ENCODE results near the gene CEACAM8.
"Not testable (repeated sequence)": the region's sequence is repeated elsewhere in the genome, so short reads cannot be mapped to it uniquely, and the experiment has no call there.

CEACAM8 gene

DNA sequence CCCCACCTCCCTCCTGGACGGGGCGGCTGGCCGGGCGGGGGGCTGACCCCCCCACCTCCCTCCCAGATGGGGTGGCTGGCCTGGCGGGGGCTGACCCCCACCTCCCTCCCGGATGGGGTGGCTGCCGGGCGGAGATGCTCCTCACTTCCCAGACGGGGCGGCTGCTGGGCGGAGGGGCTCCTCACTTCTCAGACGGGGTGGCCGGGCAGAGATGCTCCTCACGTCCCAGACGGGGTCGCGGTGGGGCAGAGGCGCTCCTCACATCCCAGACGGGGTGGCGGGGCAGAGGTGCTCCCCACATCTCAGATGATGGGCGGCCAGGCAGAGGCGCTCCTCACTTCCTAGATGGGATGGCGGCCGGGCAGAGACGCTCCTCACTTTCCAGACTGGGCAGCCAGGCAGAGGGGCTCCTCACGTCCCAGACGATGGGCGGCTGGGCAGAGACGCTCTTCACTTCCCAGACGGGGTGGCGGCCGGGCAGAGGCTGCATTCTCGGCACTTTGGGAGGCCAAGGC lies 15.7 kb upstream of the CEACAM8 start:
- not testable (repeated sequence) for H3K27ac ChIP-seq (ENCODE audit: low read length)

DNA sequence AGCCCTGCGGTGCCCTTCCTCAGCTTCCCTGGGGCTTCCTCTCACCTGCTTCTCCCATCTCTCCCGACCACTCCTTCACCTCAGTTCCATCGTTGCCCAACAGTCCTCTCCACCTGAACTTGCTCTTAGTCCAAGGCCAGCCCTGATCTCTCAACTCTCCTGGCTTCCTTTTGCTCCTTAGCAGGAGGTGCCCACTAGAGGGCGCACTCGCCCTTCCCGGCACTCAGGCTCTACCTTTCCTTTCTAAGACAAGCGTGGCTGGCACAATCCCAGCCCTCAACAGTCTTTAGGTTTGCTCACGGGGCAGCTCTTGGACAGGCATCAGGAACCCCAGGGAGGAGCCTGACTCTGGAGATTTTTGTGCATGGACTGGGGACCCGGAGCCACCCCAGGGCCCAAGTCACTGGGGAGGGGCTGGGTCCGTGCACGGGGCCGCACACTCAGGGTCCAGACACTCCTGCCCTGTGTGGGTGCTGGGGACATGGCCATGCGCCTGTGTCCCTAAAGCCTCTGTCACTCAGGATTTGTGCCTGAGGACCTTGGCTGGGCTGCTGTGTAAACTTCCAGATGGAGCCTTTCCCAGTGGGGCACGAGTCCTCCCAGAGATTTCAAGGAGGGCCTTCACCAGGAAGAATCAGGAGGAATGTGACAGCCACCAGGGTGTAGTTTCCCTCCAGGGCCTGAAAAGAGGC lies 12.1 kb upstream of the CEACAM8 start:
- no peaks in the 10 kb centered on the region for H3K4me1 ChIP-seq (ENCODE audit: control insufficient read depth in 1 of 2, insufficient read depth in 2 of 2, low read length in 2 of 2)
- H3K36me3 ChIP-seq (ENCODE audit: control insufficient read depth in 1 of 2, insufficient read depth in 2 of 2, low read length in 2 of 2): no peaks in the 10 kb centered on the region
- H3K27ac ChIP-seq (ENCODE audit: low read length): no peak overlapping the region
- H3K9me3 ChIP-seq (ENCODE audit: control insufficient read depth in 1 of 2, low read length in 2 of 2): no peaks in the 10 kb centered on the region
- H3K4me3 ChIP-seq (ENCODE audit: low read depth in 1 of 2, low read length in 2 of 2): no peak overlapping the region
- peaks cover 4% of the 10 kb centered on the region for H3K27me3 ChIP-seq (ENCODE audit: low read depth, low read length)

More for the DNA sequence above, 15.7 kb upstream of the CEACAM8 start:
- not testable (repeated sequence) for H3K36me3 ChIP-seq (ENCODE audit: control insufficient read depth in 1 of 2, insufficient read depth in 2 of 2, low read length in 2 of 2); H3K27me3 ChIP-seq (ENCODE audit: low read depth, low read length); H3K4me3 ChIP-seq (ENCODE audit: low read depth in 1 of 2, low read length in 2 of 2); H3K4me1 ChIP-seq (ENCODE audit: control insufficient read depth in 1 of 2, insufficient read depth in 2 of 2, low read length in 2 of 2); H3K9me3 ChIP-seq (ENCODE audit: control insufficient read depth in 1 of 2, low read length in 2 of 2)

DNA sequence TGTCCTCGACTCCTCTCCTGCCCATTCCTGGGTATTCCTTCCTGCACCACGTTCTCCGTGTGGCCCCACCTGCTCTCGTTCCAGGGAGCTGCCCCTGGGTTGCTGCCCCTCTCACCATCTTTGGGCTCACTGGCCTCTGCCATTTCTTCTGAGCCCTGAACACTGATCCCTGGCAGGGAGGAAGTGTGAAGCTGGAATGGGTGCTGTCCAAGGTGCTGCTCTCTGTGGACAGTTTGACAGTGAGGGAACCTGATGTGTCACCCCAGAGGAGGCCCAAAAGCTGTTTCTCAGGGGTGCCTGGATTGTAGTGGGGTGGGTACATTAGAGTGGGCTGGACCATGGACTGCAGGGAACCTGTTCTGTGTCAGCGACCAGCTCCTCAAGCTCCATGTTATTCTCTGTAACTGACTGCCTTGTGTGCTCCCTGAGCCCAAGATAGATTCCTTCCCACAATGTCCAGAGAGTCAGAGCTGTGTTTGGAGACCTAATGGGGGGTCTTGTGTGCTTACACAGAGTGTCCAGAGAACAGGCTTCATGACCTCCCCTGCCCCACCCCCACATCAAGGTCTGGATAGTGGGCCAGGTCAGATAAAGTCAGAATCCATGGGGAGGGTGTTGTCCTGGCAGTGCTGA lies 7.2 kb upstream of the CEACAM8 start:
- Histone ChIP-seq H3K36me3 (ENCODE audit: control insufficient read depth in 1 of 2, insufficient read depth in 2 of 2, low read length in 2 of 2) (no peaks in the 10 kb centered on the region), H3K4me1 (ENCODE audit: control insufficient read depth in 1 of 2, insufficient read depth in 2 of 2, low read length in 2 of 2) (no peaks in the 10 kb centered on the region), H3K4me3 (ENCODE audit: low read depth in 1 of 2, low read length in 2 of 2) (no peak overlapping the region), H3K9me3 (ENCODE audit: control insufficient read depth in 1 of 2, low read length in 2 of 2) (no peaks in the 10 kb centered on the region), H3K27me3 (ENCODE audit: low read depth, low read length) (peaks cover 4% of the 10 kb centered on the region), H3K27ac (ENCODE audit: low read length) (no peak overlapping the region)

DNA sequence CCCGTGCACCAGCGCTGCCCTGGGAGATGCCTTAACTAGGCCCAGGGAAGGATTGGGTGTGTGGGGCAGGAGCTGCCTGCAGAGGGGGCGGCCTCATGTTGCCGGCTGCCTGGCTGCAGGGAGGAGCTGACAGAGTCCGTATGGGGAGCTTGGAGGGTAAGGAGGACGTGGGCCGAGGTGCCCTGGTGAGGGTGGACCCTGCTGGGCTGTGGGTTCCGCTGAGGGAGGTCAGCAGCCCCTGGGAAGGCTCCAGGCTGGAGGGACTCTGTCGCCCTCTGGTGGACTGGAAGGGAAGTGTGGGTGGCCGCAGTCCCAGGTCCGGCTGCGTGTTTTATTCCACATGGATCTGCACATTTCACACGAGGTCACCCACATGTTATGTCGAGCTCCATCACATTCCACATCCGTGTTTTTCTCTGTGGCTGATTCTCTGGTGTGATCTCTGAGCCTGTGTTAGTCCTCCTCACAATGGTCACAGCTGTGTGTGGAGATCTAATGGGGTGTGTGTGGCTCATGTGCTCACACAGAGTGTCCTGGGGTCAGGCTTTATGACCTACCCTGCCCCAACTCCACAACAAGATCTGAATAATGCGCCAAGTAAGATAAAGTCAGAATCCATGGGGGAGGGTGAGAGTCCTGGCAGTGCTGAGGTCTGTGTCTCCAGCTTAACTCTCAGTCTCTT lies 1.8 kb upstream of the CEACAM8 start:
- H3K36me3 ChIP-seq (ENCODE audit: control insufficient read depth in 1 of 2, insufficient read depth in 2 of 2, low read length in 2 of 2): no peaks in the 10 kb centered on the region
- no peaks in the 10 kb centered on the region for H3K9me3 ChIP-seq (ENCODE audit: control insufficient read depth in 1 of 2, low read length in 2 of 2)
- H3K27ac ChIP-seq (ENCODE audit: low read length): no peak overlapping the region

DNA sequence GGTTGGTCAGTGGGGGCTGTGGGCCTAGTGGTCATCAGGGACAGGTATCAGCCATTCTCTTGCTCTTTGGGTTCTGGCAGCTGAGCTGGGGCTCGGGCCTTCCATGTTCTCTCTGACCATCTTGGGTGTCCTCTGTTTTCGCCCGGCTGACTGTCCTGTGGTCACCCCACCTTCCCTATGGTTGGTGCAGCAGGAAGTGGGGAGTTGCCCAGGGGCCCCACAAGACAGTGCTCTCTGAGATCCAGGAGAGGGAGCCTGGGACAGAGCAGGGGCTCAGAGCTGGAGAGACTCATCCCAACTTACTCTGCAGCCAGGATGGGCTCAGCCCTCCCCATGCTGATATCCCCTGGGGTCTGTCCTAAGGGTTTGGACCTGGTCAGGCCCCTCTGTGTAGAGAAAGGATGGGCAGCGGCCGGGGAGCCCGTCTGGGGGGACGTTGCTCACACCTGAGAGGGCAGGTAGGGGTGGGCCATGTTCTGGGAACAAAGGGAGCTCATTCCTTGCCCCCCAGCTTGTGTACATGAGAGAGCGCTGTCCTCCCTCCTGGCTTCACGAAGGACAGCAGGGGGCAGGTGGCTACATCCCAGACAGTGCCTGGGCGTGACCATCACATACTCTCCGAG lies 937 bp upstream of the CEACAM8 start:
- Histone ChIP-seq H3K27ac (ENCODE audit: low read length) (no peak overlapping the region), H3K9me3 (ENCODE audit: control insufficient read depth in 1 of 2, low read length in 2 of 2) (no peaks in the 10 kb centered on the region), H3K36me3 (ENCODE audit: control insufficient read depth in 1 of 2, insufficient read depth in 2 of 2, low read length in 2 of 2) (no peaks in the 10 kb centered on the region), H3K4me1 (ENCODE audit: control insufficient read depth in 1 of 2, insufficient read depth in 2 of 2, low read length in 2 of 2) (peaks cover 0 to 6% of the 10 kb centered on the region in 2 donors), H3K27me3 (ENCODE audit: low read depth, low read length) (peaks cover 4% of the 10 kb centered on the region), H3K4me3 (ENCODE audit: low read depth in 1 of 2, low read length in 2 of 2) (no peak overlapping the region)

More for the DNA sequence above, 1.8 kb upstream of the CEACAM8 start:
- H3K4me1 ChIP-seq (ENCODE audit: control insufficient read depth in 1 of 2, insufficient read depth in 2 of 2, low read length in 2 of 2): peaks cover 0 to 6% of the 10 kb centered on the region in 2 donors
- H3K27me3 ChIP-seq (ENCODE audit: low read depth, low read length): peaks cover 4% of the 10 kb centered on the region
- H3K4me3 ChIP-seq (ENCODE audit: low read depth in 1 of 2, low read length in 2 of 2): no peak overlapping the region

DNA sequence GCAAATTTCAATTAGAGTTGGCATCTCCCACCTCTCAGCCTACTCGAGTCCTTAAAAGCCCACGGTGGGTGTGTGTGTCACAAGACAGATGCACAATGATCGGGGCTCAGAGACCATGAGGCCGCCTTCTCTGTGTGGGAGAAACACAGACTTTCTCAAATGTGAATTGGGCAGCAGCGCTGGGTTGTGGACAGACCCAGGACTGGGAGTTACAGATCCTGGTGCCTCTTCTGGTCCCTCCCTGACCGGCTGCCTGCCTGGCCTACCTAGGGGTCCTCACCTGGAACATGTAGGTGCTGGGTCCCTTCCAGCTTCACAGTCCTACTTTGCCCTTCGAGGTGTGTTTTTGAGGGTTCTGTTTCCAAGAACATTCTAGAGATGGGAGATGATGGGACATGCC lies 4.9 kb downstream of the CEACAM8 start:
- Histone ChIP-seq H3K27ac (ENCODE audit: low read length) (no peak overlapping the region), H3K27me3 (ENCODE audit: low read depth, low read length) (no peaks in the 10 kb centered on the region), H3K4me3 (ENCODE audit: low read depth in 1 of 2, low read length in 2 of 2) (no peak overlapping the region), H3K36me3 (ENCODE audit: control insufficient read depth in 1 of 2, insufficient read depth in 2 of 2, low read length in 2 of 2) (no peaks in the 10 kb centered on the region), H3K4me1 (ENCODE audit: control insufficient read depth in 1 of 2, insufficient read depth in 2 of 2, low read length in 2 of 2) (no peaks in the 10 kb centered on the region), H3K9me3 (ENCODE audit: control insufficient read depth in 1 of 2, low read length in 2 of 2) (no peaks in the 10 kb centered on the region)

DNA sequence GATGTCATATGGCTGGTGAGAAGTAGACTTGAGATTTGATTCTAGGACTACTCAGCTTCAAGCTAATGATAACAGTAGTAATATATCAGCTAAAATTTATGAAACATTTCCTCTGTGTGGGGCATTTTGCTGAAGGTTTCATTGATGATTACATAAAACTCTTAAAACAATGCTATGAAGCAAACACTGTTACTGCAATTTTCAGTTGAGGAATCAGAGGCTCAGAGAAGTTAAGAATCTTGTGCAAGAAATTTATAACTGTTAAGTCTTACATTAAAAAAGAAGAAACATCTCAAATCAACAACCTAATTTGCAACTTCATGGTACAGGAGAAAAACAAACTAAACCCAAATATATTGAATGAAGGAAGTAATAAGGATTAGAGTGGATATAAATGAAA lies 10.3 kb downstream of the CEACAM8 start:
- no peak overlapping the region for H3K27ac ChIP-seq (ENCODE audit: low read length)
- H3K4me1 ChIP-seq (ENCODE audit: control insufficient read depth in 1 of 2, insufficient read depth in 2 of 2, low read length in 2 of 2): no peaks in the 10 kb centered on the region

DNA sequence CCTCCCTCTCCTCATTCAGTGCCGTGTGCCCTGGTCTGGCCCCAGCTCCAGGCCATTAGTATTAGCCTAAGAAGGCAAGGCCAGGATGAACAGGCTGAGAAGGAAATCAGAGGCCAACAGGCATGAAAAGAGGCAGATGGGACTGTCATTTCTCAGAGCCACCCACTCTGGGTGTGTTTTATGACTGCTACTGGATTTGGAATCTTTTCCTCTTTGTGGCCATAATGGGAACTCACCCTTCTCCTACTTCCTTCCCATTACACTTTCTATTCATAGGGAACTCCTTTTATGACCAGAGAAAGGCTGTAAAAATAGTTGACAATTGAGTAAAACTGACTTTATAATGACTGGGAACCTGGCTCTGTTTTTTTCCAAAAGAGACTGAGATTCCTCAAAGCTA lies 17.7 kb downstream of the CEACAM8 start:
- no peaks in the 10 kb centered on the region for H3K9me3 ChIP-seq (ENCODE audit: control insufficient read depth in 1 of 2, low read length in 2 of 2)
- H3K27me3 ChIP-seq (ENCODE audit: low read depth, low read length): no peaks in the 10 kb centered on the region
- H3K27ac ChIP-seq (ENCODE audit: low read length): no peak overlapping the region
- no peak overlapping the region for H3K4me3 ChIP-seq (ENCODE audit: low read depth in 1 of 2, low read length in 2 of 2)
- H3K36me3 ChIP-seq (ENCODE audit: control insufficient read depth in 1 of 2, insufficient read depth in 2 of 2, low read length in 2 of 2): no peaks in the 10 kb centered on the region
- no peaks in the 10 kb centered on the region for H3K4me1 ChIP-seq (ENCODE audit: control insufficient read depth in 1 of 2, insufficient read depth in 2 of 2, low read length in 2 of 2)

More for the DNA sequence above, 10.3 kb downstream of the CEACAM8 start:
- H3K4me3 ChIP-seq (ENCODE audit: low read depth in 1 of 2, low read length in 2 of 2): no peak overlapping the region
- H3K36me3 ChIP-seq (ENCODE audit: control insufficient read depth in 1 of 2, insufficient read depth in 2 of 2, low read length in 2 of 2): no peaks in the 10 kb centered on the region
- no peaks in the 10 kb centered on the region for H3K27me3 ChIP-seq (ENCODE audit: low read depth, low read length)
- H3K9me3 ChIP-seq (ENCODE audit: control insufficient read depth in 1 of 2, low read length in 2 of 2): no peaks in the 10 kb centered on the region

DNA sequence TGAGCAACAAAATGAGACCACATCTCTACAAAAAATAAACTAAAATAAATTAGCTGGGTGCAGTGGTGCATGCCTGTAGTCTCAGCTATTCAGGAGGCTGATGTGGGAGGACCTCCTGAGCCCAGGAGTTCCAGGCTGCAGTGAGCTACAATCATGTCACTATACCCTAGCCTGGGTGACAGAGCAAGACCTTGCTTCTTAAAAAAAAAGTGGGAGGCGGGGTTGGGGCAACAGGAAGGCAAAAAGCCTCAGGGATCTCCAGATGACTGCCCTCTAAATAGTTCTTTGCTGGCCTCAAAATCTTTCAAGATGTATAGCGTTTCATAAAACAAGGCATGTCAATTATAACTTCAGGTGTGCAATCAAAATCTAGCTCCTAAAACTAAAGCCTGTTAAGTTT lies 18.5 kb downstream of the CEACAM8 start:
- H3K36me3 ChIP-seq (ENCODE audit: control insufficient read depth in 1 of 2, insufficient read depth in 2 of 2, low read length in 2 of 2): no peaks in the 10 kb centered on the region
- H3K27me3 ChIP-seq (ENCODE audit: low read depth, low read length): no peaks in the 10 kb centered on the region
- no peak overlapping the region for H3K27ac ChIP-seq (ENCODE audit: low read length)

DNA sequence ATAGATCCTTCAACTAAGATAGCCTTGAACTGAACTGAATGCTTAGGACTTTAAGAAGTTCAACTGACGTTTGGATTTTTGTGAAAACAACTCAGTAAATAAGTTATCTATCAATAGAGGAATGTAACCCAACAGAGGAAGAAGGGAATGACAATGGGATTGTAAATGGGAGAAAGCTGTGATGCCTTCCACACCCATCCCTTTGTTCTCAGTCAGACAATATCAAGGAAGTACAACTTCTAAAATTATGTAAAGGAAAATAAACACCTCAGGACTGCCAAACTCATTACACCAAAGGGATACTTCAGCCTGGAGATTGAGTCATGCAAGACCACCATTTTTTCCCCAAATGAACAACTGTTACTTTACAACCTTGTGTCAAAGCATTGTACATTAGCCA lies 21.1 kb downstream of the CEACAM8 start:
- H3K9me3 ChIP-seq (ENCODE audit: control insufficient read depth in 1 of 2, low read length in 2 of 2): no peaks in the 10 kb centered on the region
- no peaks in the 10 kb centered on the region for H3K36me3 ChIP-seq (ENCODE audit: control insufficient read depth in 1 of 2, insufficient read depth in 2 of 2, low read length in 2 of 2)
- no peaks in the 10 kb centered on the region for H3K27me3 ChIP-seq (ENCODE audit: low read depth, low read length)
- H3K27ac ChIP-seq (ENCODE audit: low read length): no peak overlapping the region
- no peak overlapping the region for H3K4me3 ChIP-seq (ENCODE audit: low read depth in 1 of 2, low read length in 2 of 2)
- H3K4me1 ChIP-seq (ENCODE audit: control insufficient read depth in 1 of 2, insufficient read depth in 2 of 2, low read length in 2 of 2): no peaks in the 10 kb centered on the region

More for the DNA sequence above, 18.5 kb downstream of the CEACAM8 start:
- Histone ChIP-seq H3K4me1 (ENCODE audit: control insufficient read depth in 1 of 2, insufficient read depth in 2 of 2, low read length in 2 of 2) (no peaks in the 10 kb centered on the region), H3K4me3 (ENCODE audit: low read depth in 1 of 2, low read length in 2 of 2) (no peak overlapping the region), H3K9me3 (ENCODE audit: control insufficient read depth in 1 of 2, low read length in 2 of 2) (no peaks in the 10 kb centered on the region)

DNA sequence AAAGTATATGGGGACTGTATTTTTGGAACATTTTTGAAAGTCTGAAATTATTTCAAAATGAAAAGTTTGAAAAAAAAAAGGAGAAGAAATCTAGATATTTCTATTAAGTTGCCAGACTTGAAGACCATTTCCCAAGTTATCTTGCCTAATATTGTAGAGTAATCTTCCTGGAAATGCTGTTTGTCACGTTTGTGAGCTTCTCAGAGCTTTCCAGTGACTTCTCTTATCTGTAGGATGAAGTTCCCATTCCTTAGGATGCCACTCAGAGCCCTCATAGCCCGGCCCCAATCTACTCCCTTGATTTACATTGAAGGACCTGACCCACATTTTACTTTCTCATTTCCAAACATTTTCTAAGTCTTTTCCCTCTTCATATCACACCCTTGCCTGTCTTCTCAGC lies 23.6 kb downstream of the CEACAM8 start:
- Histone ChIP-seq H3K36me3 (ENCODE audit: control insufficient read depth in 1 of 2, insufficient read depth in 2 of 2, low read length in 2 of 2) (no peaks in the 10 kb centered on the region), H3K4me3 (ENCODE audit: low read depth in 1 of 2, low read length in 2 of 2) (no peak overlapping the region)

More for the DNA sequence above, 23.6 kb downstream of the CEACAM8 start:
- H3K27me3 ChIP-seq (ENCODE audit: low read depth, low read length): no peaks in the 10 kb centered on the region
- no peak overlapping the region for H3K27ac ChIP-seq (ENCODE audit: low read length)
- no peaks in the 10 kb centered on the region for H3K9me3 ChIP-seq (ENCODE audit: control insufficient read depth in 1 of 2, low read length in 2 of 2)
- H3K4me1 ChIP-seq (ENCODE audit: control insufficient read depth in 1 of 2, insufficient read depth in 2 of 2, low read length in 2 of 2): no peaks in the 10 kb centered on the region

Measured in muscle layer of duodenum (tissue), 2 donors.